Mammary epithelial cell (primary cell): ENCODE measurements around the gene NUDT4.

Experiments
- CTCF ChIP-seq, 2 donors: IDR thresholded peaks in 1 of 2; conservative IDR thresholded peaks in 1 of 2; 2 replicates each; pipeline ENCODE4 v1.5.1; 2011 to 2012; ENCODE audit warnings: inconsistent platforms in 2 of 2, low read length in 2 of 2, mild to moderate bottlenecking in 2 of 2, control low read depth in 1 of 2, low read depth in 1 of 2; ENCODE audit not compliant: insufficient read depth in 1 of 2; ENCODE audit errors: extremely low read depth in 1 of 2
- EZH2 ChIP-seq: IDR thresholded peaks from 2 replicates; pipeline ENCODE4 v1.6.1; 2012; ENCODE audit warnings: low read length, inconsistent platforms, borderline replicate concordance

GRCh38 chr12:93448796-93449195 lies 71.1 kb downstream of the NUDT4 start:
- no peak for TF ChIP-seq CTCF (conservative IDR thresholded peaks at IDR 0.05 in 1 of 2, IDR thresholded peaks at IDR 0.05 in 1 of 2; ENCODE audit: extremely low read depth in 1 of 2, insufficient read depth in 1 of 2, low read depth in 1 of 2, low read length in 2 of 2)
- TF ChIP-seq EZH2 = no peak
